Pulmonary artery endothelial cell (primary cell): Measurements from ENCODE around the gene SLC1A5. TPM values are rescaled to one million over a fixed set of nuclear protein-coding genes. Genes with fewer than 3 reads are reported as not detected.
"Not testable (repeated sequence)": the region's sequence is repeated elsewhere in the genome, so short reads cannot be mapped to it uniquely, and the experiment has no call there.

ENCODE experiments used
- DNase-seq: peaks from one replicate; pipeline ENCODE4 v3.0.0-alpha.2; 2011; ENCODE audit warnings: low read depth, low spot score
- total RNA-seq: library from RNA; depleted of rRNA; stranded (reverse); fragments of >200 nt; gene quantifications from 2 replicates; pipeline ENCODE4 v1.2.3, GENCODE V29; 2014

The SLC1A5 gene
- total RNA-seq, 1 donor from 2014 or later: 54.9 TPM

GRCh38 chr19:46772170-46773017, 16.0 kb downstream of the SLC1A5 start:
- DNase-seq: no peak

GRCh38 chr19:46768746-46769145, 19.6 kb downstream of the SLC1A5 start:
- not testable (repeated sequence) for DNase-seq

GRCh38 chr19:46766569-46767317, 21.7 kb downstream of the SLC1A5 start:
- DNase-seq: no peak

GRCh38 chr19:46764817-46765291, 23.5 kb downstream of the SLC1A5 start:
- DNase-seq: no peak

- no peak for DNase-seq
Measured at GRCh38 chr19:46762245-46762890, 26.0 kb downstream of the SLC1A5 start.

- no peak for DNase-seq
Measured at GRCh38 chr19:46761418-46761831, 27.0 kb downstream of the SLC1A5 start.

- not testable (repeated sequence) for DNase-seq
Measured at GRCh38 chr19:46760897-46761296, 27.5 kb downstream of the SLC1A5 start.

- no peak for DNase-seq
Measured at GRCh38 chr19:46760363-46760762, 28.0 kb downstream of the SLC1A5 start.

GRCh38 chr19:46759817-46760333, 28.5 kb downstream of the SLC1A5 start:
- no peak for DNase-seq

GRCh38 chr19:46759206-46759605, 29.2 kb downstream of the SLC1A5 start:
- no peak for DNase-seq

- DNase-seq: no peak
Measured at GRCh38 chr19:46756544-46756888, 31.9 kb downstream of the SLC1A5 start.

- DNase-seq: no peak
Measured at GRCh38 chr19:46755853-46756543, 32.4 kb downstream of the SLC1A5 start.

GRCh38 chr19:46755077-46755852, 33.1 kb downstream of the SLC1A5 start:
- DNase-seq: peak; percentile 64

- DNase-seq: no peak
Measured at GRCh38 chr19:46753420-46754155, 34.8 kb downstream of the SLC1A5 start.

- no peak for DNase-seq
Measured at GRCh38 chr19:46748325-46749109, 39.9 kb downstream of the SLC1A5 start.

- no peak for DNase-seq
Measured at GRCh38 chr19:46746281-46747057, 41.9 kb downstream of the SLC1A5 start, which contains the start of gene STRN4. Gene STRN4, minus strand, starts transcription at chr19:46746450. Its CDS starts 20 bp downstream, at chr19:46746430.

- DNase-seq: no peak
Measured at GRCh38 chr19:46745521-46746280, 42.7 kb downstream of the SLC1A5 start, which contains the start of gene FKRP. Gene FKRP, plus strand, starts transcription at chr19:46746057. Its CDS starts 9,394 bp downstream, at chr19:46755451.
